H1 (cell line): ENCODE results near the gene C1QL1. TPM values are rescaled to one million over a fixed set of nuclear protein-coding genes. Genes with fewer than 3 reads are reported as not detected.

Source experiments
- CTCF ChIP-seq, 3 experiments: IDR thresholded peaks; 1 replicate in 2 of 3; 2 replicates in 1 of 3; pipeline versions ENCODE4 v1.5.1 to v1.6.1; 2011; ENCODE audit warnings: low read length in 3 of 3, mild to moderate bottlenecking in 3 of 3, inconsistent platforms in 2 of 3, low read depth in 1 of 3, moderate library complexity in 1 of 3; ENCODE audit not compliant: insufficient read depth in 1 of 3; ENCODE audit errors: control extremely low read depth in 1 of 3
- GTF2F1 ChIP-seq: IDR thresholded peaks from 2 replicates; pipeline ENCODE4 v1.6.1; 2012; ENCODE audit warnings: low read depth, low read length, improper control_type of control experiment, borderline replicate concordance
- SP4 ChIP-seq: IDR thresholded peaks from 2 replicates; pipeline ENCODE4 v1.6.1; 2012; ENCODE audit warnings: low read length, inconsistent platforms
- polyA plus RNA-seq, 7 experiments: library from polyadenylated mRNA; depleted of rRNA in 3 of 7; stranded (reverse) in 5 of 7; unstranded in 2 of 7; fragments of >200 nt in 5 of 7; fragments of 200-250 nt in 2 of 7; gene quantifications; 1 replicate in 5 of 7; 2 replicates in 1 of 7; 4 replicates in 1 of 7; pipeline versions ENCODE4 v1.2.1 to v1.2.3, GENCODE V29; 2011 to 2013; ENCODE audit warnings: missing spikeins in 2 of 7, mixed read lengths in 2 of 7
- total RNA-seq: library from RNA; stranded (reverse); fragmentation: NEBNext Ultra II Directional; extraction: Animal tissue kit (Norgen Biotek cat#: 25700); gene quantifications from 2 replicates; pipeline ENCODE4 v1.2.1, GENCODE V29; 2021

C1QL1 gene
- total and polyA plus RNA-seq, 2 of the 8 experiments (the other 6 are each of a cell fraction or from before 2014, with no cell fraction given): 7.6 to 10.5 TPM

GRCh38 chr17:44922746-44923470, 45.2 kb downstream of the C1QL1 start (continued):
- TF ChIP-seq CTCF (IDR thresholded peaks at IDR 0.05; ENCODE audit: control extremely low read depth in 1 of 3, insufficient read depth in 1 of 3, low read depth in 1 of 3, low read length in 3 of 3) (no peak), GTF2F1 (no peak), SP4 (no peak)
